ENCODE measurements around the gene IPO13.

Gene IPO13

DNA sequence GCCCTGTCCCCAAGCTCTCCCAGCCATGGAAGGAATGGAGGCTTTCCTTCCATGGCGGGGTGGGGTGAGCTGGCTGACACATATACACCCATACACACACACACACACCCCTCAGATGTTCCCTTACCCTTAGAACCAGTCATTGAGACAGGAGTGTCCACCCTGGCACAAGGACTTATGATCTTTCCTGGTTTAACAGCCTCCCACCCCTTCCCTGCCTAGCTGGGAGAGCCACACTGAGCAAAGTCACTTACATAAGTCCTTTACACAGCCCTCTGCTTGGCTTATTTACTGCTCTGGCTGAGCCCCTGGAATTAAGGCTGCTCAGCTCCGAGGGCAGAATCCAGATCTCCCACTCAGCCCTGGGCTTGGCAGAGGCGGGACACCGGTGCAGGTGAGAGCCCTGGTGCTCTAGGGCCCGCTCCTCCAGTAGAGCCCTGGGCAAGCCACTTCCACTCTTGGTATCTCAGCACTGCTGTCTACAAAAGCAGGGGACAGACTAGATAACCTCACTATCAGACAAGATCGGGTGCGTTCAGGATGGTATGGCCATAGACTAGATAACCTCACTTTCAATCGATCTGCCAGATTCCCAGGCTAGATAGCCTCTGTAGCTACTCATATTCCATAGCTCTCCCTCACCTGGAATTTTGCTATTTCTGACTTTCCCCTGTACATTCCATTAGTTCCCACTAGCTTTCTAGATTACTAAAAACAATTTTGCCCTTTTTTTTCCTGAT lies 67.8 kb downstream of the IPO13 start:
- no peak for DNase-seq

DNA sequence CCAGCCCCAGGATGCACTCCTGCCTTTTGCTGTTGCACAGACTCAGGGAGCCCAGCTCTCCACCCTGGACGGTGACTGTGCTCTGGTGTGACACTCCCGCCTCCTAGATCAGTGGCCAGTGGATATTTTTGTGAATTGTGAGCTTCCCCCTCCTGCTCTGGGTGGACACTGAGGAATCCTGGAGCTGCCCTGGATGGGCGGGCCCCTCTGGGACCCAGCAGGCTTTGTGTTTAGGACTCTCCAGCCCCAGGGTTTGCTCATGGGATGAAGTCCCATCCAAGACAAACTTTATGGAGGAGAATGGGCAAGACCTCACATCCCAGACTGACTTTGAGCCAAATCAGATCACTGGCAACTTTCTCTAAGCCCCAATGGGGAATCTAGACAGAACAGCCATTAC lies 68.5 kb downstream of the IPO13 start:
- DNase-seq: no peak

DNA sequence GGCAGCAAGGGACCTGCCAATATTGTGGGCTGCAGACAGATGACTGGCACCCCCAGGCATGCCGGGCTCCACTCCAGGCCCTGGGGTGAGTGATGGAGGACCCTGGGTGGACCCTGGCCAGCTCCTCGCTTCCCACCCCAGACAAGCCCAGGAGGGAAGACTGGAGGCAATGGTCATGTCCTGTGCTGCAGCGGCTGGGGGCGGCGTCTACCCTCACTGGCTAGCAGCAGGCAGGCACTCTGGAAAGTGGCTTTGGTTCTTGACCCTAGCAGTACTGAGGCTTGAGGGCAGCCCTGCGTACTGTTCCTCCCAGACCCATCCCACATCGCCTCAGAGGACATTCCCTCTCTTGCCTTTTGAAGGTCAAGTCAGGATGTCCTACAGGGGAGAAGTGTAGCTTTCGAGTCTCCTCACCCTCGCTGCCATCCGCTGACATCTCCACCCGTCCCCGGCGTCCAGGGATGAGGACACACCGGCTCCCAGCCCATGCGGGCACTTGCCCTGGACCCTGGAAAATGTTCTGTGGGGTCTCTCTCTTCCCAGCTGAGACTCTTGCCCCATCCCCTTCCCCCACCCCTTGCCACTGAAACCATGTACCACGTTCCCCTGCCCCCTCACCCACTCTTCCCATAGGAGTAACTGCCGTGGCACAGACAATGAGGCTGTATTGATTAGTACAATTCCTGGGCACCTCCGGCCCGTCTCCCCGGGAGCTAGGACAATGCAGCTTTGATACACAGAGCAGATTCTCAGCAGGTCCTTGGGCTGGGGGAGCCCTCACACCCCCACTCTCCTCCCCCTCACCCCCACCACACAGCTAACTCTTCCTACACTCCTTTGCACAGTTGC lies 69.5 kb downstream of the IPO13 start:
- no peak for DNase-seq

DNA sequence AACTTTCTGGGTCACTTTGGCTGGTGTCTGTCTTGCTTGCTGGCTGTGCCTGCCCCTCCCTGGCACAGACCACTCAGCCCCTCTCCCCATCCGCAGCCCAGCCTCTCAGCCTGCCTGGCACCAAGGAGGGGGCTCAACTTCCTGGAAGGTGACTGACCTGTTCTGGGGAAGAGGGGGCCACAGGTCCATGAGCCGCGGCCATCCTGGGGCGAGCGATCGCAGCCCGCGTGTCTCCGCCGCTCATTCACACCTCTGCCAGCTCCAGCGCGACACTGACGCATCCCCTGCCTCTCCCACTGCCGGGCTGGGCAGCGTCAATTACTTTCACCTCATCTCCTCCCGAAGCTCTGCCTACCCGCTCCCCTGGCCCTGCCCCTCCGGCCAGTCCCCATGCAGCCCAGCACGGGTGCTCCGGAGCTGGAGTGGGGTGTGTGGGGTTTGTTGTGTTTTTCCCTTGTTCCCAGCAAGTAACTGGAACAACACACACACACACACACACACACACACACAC lies 70.2 kb downstream of the IPO13 start:
- no peak for DNase-seq
